GM12865 (cell line): ENCODE measurements around the gene OCIAD1.

ENCODE experiments used
- DNase-seq: peaks from one replicate; pipeline ENCODE4 v3.0.0; 2010; ENCODE audit warnings: low read depth
- H3K4me3 ChIP-seq: 2 replicates; pipeline ENCODE4 v1.5.1; 2011; ENCODE audit warnings: mild to moderate bottlenecking, low read depth, low read length, control low read depth
- TF ChIP-seq, protein P1 (sequence below): IDR thresholded peaks from 2 replicates; pipeline ENCODE4 v1.5.1; 2011; ENCODE audit warnings: low read length, control low read depth, low read depth, inconsistent platforms; ENCODE audit not compliant: insufficient read depth; ENCODE audit errors: missing control alignments

Gene OCIAD1

DNA sequence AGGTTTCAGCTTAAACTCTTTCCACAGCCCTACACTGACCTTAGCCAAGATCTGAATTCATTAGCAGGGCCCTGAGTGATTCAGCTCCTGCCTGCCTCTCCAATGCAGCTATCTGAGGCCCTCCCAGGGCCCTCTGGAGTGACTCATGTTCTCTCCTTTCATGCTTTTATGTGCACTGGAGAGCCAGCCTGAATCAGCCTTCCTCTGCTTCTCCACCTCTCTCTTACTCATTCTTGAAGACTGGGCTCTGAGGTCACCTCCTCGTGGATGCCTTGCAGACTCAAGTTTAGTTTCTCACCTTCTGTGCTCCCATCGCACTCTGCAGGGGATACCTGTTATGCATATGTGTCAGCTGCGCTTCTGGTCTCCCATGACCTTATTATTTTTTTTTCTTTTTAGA lies 78.8 kb downstream of the OCIAD1 start:
- TF ChIP-seq, protein P1, sequence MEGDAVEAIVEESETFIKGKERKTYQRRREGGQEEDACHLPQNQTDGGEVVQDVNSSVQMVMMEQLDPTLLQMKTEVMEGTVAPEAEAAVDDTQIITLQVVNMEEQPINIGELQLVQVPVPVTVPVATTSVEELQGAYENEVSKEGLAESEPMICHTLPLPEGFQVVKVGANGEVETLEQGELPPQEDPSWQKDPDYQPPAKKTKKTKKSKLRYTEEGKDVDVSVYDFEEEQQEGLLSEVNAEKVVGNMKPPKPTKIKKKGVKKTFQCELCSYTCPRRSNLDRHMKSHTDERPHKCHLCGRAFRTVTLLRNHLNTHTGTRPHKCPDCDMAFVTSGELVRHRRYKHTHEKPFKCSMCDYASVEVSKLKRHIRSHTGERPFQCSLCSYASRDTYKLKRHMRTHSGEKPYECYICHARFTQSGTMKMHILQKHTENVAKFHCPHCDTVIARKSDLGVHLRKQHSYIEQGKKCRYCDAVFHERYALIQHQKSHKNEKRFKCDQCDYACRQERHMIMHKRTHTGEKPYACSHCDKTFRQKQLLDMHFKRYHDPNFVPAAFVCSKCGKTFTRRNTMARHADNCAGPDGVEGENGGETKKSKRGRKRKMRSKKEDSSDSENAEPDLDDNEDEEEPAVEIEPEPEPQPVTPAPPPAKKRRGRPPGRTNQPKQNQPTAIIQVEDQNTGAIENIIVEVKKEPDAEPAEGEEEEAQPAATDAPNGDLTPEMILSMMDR = no peak
- no peak for DNase-seq
- H3K4me3 ChIP-seq = no peak overlapping the region

DNA sequence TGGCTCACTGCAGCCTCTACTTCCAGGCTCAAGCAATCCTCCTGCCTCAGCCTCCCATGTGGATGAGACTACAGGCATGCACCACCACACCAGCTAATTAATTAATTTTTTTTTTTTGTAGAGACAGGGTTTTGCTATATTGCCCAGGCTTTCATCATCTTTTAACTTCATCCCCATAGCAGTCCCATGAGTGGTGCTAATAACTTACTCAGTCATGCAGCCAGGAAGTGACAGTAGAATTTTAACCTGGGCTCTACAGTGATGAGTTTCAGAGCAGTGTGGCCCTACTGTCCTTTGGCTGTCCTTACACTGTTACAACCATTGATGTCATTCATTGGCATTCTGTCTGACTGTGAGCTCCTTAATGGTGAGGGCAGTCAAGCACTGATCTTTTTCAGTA lies 79.6 kb downstream of the OCIAD1 start:
- no peak for DNase-seq
- TF ChIP-seq, protein P1 = no peak
- no peak overlapping the region for H3K4me3 ChIP-seq
